Coronary artery (tissue), 2 donors: ENCODE data around the gene NBL1.

Experiments
- DNase-seq: peaks from one replicate; pipeline ENCODE4 v3.0.0-alpha.2; 2017; ENCODE audit warnings: low spot score
- H3K27ac ChIP-seq, 2 donors: fragments of 200-600 bp; sonication (generic); one replicate each; pipeline ENCODE4 v1.5.1; 2016 to 2019
- H3K4me3 ChIP-seq: fragments of 200-600 bp; sonication (generic); 2 replicates; pipeline ENCODE4 v1.5.1; 2016; ENCODE audit warnings: mild to moderate bottlenecking, moderate library complexity
- CTCF ChIP-seq: fragments of 200-600 bp; sonication (generic); IDR thresholded peaks from one replicate; pipeline ENCODE4 v1.5.1; 2019; ENCODE audit warnings: antibody characterized with exemption

Gene NBL1

DNA sequence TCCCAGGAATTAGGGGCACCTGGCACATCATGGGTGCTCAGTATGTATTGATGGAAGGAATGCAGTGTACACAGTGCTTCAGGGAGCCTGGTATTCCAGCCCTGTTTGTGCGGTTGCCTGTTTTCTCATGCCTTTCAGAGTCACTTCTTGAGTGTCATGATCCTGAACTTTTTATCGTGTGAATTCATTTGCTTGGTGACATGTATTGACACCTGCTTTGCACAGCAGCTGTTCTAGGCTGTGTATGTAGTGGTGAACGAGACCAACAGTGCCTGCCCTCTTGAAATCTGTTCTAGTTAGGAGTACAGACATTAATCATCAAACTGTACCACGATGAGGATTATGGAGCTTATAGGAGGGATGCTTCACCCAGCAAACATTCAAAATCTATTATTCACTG, 26.7 kb downstream of the NBL1 start:
- Histone ChIP-seq H3K4me3 (no peak overlapping the region), H3K27ac (no peak overlapping the region)
- no peak for TF ChIP-seq CTCF
- DNase-seq = no peak

- no peak for TF ChIP-seq CTCF
- Histone ChIP-seq H3K27ac (no peak overlapping the region), H3K4me3 (no peak overlapping the region)
- DNase-seq = no peak
These were observed 28.1 kb downstream of the NBL1 start for GRCh38 chr1:19672237-19672636.

DNA sequence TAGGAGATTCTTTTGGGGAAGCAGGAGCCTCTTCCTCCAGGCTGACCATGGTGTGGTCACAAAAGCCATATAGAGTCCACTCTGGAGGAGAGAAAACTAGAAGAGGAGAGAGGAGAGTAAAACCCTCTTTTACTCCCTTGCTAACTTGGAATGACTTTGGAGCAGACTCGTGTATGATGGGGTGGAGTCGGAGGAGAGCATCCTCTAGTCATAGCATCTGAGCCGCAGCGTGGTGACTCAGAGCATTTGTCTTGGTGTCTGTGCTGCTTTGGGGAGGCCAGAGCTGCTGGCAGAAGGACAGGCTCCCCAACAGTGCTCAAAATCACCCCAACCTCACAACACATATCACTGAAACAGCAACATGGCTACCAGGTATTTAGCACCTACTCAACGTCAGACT, 31.7 kb downstream of the NBL1 start:
- TF ChIP-seq CTCF = no peak
- no peak overlapping the region for H3K4me3 ChIP-seq
- H3K27ac ChIP-seq = no peak overlapping the region
- no peak for DNase-seq

DNA sequence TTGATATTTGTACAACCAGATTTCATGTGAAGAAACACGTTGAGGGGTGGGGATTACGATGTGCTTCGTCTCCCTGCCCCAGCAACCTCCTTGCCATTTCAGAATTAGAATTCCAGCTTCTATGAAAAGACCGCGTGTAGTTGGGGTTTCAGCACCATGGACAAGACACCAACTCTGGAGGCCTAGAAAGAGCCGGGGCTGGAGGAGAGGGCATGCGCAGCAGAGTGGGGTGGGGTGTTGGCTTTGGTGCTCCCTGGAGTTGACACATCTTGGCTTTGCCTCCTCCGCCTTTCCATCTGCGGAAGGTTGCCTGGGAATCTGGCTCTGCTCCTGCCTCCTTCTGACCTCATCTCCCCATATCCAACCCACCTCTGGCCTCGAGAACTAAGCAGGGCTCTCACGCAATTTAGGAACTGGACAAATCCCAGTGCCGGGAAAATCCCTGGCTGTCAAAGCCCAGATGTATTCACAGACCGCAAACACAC, 32.4 kb downstream of the NBL1 start:
- DNase-seq = no peak
- H3K4me3 ChIP-seq = no peak overlapping the region
- no peak for TF ChIP-seq CTCF
- H3K27ac ChIP-seq = no peak overlapping the region

GRCh38 chr1:19678493-19678892, 34.4 kb downstream of the NBL1 start:
- H3K4me3 ChIP-seq = no peak overlapping the region
- TF ChIP-seq CTCF = no peak
- H3K27ac ChIP-seq = no peak overlapping the region
- DNase-seq = no peak

DNA sequence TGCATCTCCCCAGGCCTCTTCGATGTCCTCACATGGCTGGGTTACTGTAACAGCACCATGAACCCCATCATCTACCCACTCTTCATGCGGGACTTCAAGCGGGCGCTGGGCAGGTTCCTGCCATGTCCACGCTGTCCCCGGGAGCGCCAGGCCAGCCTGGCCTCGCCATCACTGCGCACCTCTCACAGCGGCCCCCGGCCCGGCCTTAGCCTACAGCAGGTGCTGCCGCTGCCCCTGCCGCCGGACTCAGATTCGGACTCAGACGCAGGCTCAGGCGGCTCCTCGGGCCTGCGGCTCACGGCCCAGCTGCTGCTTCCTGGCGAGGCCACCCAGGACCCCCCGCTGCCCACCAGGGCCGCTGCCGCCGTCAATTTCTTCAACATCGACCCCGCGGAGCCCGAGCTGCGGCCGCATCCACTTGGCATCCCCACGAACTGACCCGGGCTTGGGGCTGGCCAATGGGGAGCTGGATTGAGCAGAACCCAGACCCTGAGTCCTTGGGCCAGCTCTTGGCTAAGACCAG, 34.9 kb downstream of the NBL1 start:
- no peak for TF ChIP-seq CTCF
- no peak overlapping the region for H3K27ac ChIP-seq
- DNase-seq = no peak
- H3K4me3 ChIP-seq = no peak overlapping the region

DNA sequence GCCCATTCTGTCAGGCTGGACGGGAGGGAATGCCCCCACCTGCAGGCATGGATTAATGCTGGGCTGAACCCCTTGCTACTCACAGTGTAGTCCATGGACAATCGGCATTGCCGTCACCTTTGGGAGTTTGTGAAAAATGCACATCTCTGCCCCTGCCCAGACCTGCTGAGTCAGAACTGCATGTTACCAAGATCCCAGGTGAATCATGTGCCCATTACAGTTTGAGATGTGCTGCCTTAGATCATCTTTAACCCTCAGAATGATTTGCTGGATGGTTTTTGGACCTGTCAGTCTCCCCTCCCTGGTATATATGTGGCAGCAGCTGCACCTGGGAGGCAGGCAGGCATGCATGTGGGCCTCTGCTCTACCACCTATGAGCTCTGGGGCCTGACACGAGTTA, 35.6 kb downstream of the NBL1 start:
- TF ChIP-seq CTCF = no peak

More for the DNA sequence above, 35.6 kb downstream of the NBL1 start:
- no peak for DNase-seq
- H3K4me3 ChIP-seq = no peak overlapping the region
- H3K27ac ChIP-seq = no peak overlapping the region
